ENCODE data around the gene OPRD1.
A peak's percentile ranks its signal among the peaks of the same experiment; 100 is the strongest.
"Not testable (repeated sequence)": the region's sequence is repeated elsewhere in the genome, so short reads cannot be mapped to it uniquely, and the experiment has no call there.

Gene OPRD1

GRCh38 chr1:28864695-28865094, 52.7 kb downstream of the OPRD1 start:
- no peak for TF ChIP-seq CTCF (IDR thresholded peaks at IDR 0.05; ENCODE audit: borderline replicate concordance, insufficient read depth, low read depth, low read length)
- no peak overlapping the region for H3K4me3 ChIP-seq (ENCODE audit: low read depth, low read length)

- no peak for TF ChIP-seq CTCF (IDR thresholded peaks at IDR 0.05; ENCODE audit: borderline replicate concordance, insufficient read depth, low read depth, low read length)
- H3K4me3 ChIP-seq (ENCODE audit: low read depth, low read length): no peak overlapping the region
Measured at GRCh38 chr1:28865997-28866650, 54.2 kb downstream of the OPRD1 start.

- no peak for TF ChIP-seq CTCF (IDR thresholded peaks at IDR 0.05; ENCODE audit: borderline replicate concordance, insufficient read depth, low read depth, low read length)
- no peak overlapping the region for H3K4me3 ChIP-seq (ENCODE audit: low read depth, low read length)
Measured at GRCh38 chr1:28867850-28868249, 55.9 kb downstream of the OPRD1 start.

- TF ChIP-seq CTCF (IDR thresholded peaks at IDR 0.05; ENCODE audit: borderline replicate concordance, insufficient read depth, low read depth, low read length): no peak
- no peak overlapping the region for H3K4me3 ChIP-seq (ENCODE audit: low read depth, low read length)
Measured at GRCh38 chr1:28869952-28870351, 58.0 kb downstream of the OPRD1 start.

GRCh38 chr1:28871631-28872401, 59.8 kb downstream of the OPRD1 start:
- H3K4me3 ChIP-seq (ENCODE audit: low read depth, low read length): no peak overlapping the region
- TF ChIP-seq CTCF (IDR thresholded peaks at IDR 0.05; ENCODE audit: borderline replicate concordance, insufficient read depth, low read depth, low read length): no peak

GRCh38 chr1:28875134-28875533, 63.2 kb downstream of the OPRD1 start:
- not testable (repeated sequence) for H3K4me3 ChIP-seq (ENCODE audit: low read depth, low read length)

- peak; percentile 85 for TF ChIP-seq CTCF (IDR thresholded peaks at IDR 0.05; ENCODE audit: borderline replicate concordance, insufficient read depth, low read depth, low read length)
- no peak overlapping the region for H3K4me3 ChIP-seq (ENCODE audit: low read depth, low read length)
Measured at GRCh38 chr1:28877132-28877781, 65.3 kb downstream of the OPRD1 start.
